Erythroblast (primary cell): ENCODE measurements around the gene RPA4.

ENCODE experiments used
- GATA1 ChIP-seq: IDR thresholded peaks from 2 replicates; pipeline ENCODE4 v1.6.1; 2011; ENCODE audit warnings: low read depth, mild to moderate bottlenecking, control low read depth, low read length, moderate library complexity
- POLR2A ChIP-seq: IDR thresholded peaks from 2 replicates; pipeline ENCODE4 v1.6.1; 2011; ENCODE audit warnings: mild to moderate bottlenecking, low read length

GRCh38 chrX:96889726-96890125 lies 6.0 kb downstream of the RPA4 start:
- TF ChIP-seq POLR2A (no peak), GATA1 (no peak)
